Natural killer cell (primary cell): ENCODE measurements around the gene MAP3K14. TPM values are rescaled to one million over a fixed set of nuclear protein-coding genes. Genes with fewer than 3 reads are reported as not detected.
A peak's percentile ranks its signal among the peaks of the same experiment; 100 is the strongest.

ENCODE experiments used
- ATAC-seq, 3 donors: fragments of 150-1000 bp in 2 of 3; fragments of 200-7000 bp in 1 of 3; cut with Tn5 transposase; 1 replicate in 1 of 3; 2 replicates in 2 of 3; pipeline ENCODE4 v1.10.0; 2021; ENCODE audit warnings: mild to moderate bottlenecking in 2 of 3, moderate library complexity in 2 of 3
- DNase-seq, 2 donors: peaks; one replicate each; pipeline versions ENCODE4 v3.0.0 to v3.0.0-alpha.2; 2013 to 2021; ENCODE audit warnings: mixed read lengths in 1 of 2
- H3K27ac ChIP-seq: one replicate; pipeline ENCODE4 v1.5.1; 2013; ENCODE audit warnings: mild to moderate bottlenecking, low read length
- H3K27me3 ChIP-seq: one replicate; pipeline ENCODE4 v1.6.1; 2013; ENCODE audit warnings: low read length; ENCODE audit not compliant: control insufficient read depth, insufficient read depth
- H3K36me3 ChIP-seq: one replicate; pipeline ENCODE4 v1.6.1; 2013; ENCODE audit warnings: low read length; ENCODE audit not compliant: control insufficient read depth, insufficient read depth
- H3K4me1 ChIP-seq: one replicate; pipeline ENCODE4 v1.6.1; 2013; ENCODE audit warnings: low read length; ENCODE audit not compliant: control insufficient read depth, insufficient read depth
- H3K4me3 ChIP-seq: one replicate; pipeline ENCODE4 v1.5.1; 2013; ENCODE audit warnings: low read length
- H3K9me3 ChIP-seq: one replicate; pipeline ENCODE4 v1.6.1; 2013; ENCODE audit warnings: low read length; ENCODE audit not compliant: control insufficient read depth, insufficient read depth
- H3K27ac Mint-ChIP-seq, 2 donors: one replicate each; pipeline ENCODE4 v1.8.0; 2022; ENCODE audit warnings: mild to moderate bottlenecking in 2 of 2, mixed read lengths in 2 of 2, moderate library complexity in 1 of 2
- H3K27me3 Mint-ChIP-seq, 2 donors: one replicate each; pipeline ENCODE4 v1.8.0; 2022; ENCODE audit warnings: low read depth in 2 of 2, mixed read lengths in 2 of 2
- H3K36me3 Mint-ChIP-seq: one replicate; pipeline ENCODE4 v1.8.0; 2022; ENCODE audit warnings: mixed read lengths
- H3K4me1 Mint-ChIP-seq, 2 donors: one replicate each; pipeline ENCODE4 v1.8.0; 2022; ENCODE audit warnings: mixed read lengths in 2 of 2
- H3K4me3 Mint-ChIP-seq: one replicate; pipeline ENCODE4 v1.8.0; 2022; ENCODE audit warnings: mild to moderate bottlenecking, moderate library complexity, mixed read lengths
- H3K9me3 Mint-ChIP-seq, 2 donors: one replicate each; pipeline ENCODE4 v1.8.0; 2022; ENCODE audit warnings: mixed read lengths in 2 of 2
- CTCF ChIP-seq: fragments of 200-600 bp; IDR thresholded peaks from one replicate; pipeline ENCODE4 v1.8.0; 2022; ENCODE audit warnings: antibody characterized with exemption
- WGBS: methylation state at CpG from one replicate; pipeline ENCODE4 v1.1.7; 2013; ENCODE audit warnings: missing lambda C conversion rate; ENCODE audit not compliant: insufficient coverage; 5-methylcytosine and 5-hydroxymethylcytosine counted together
- intact Hi-C: fragments of 100-400 bp; cut with micrococcal nuclease; formaldehyde crosslinking; loops from one replicate; pipeline ENCODE4 v1.14.2; 2022
- total RNA-seq, 4 donors: library from RNA; stranded (reverse); fragments of 120-200 nt in 1 of 4; gene quantifications; one replicate each; pipeline versions ENCODE4 v1.2.3 to v1.2.4, GENCODE V29; 2013 to 2022

Gene MAP3K14
- total RNA-seq, 3 donors from 2014 or later (not counting 1 experiment from before 2014, with no cell fraction given): 28.0 to 31.9 (median 31.6) TPM

GRCh38 chr17:45336390-45337182 is 19.8 kb upstream of the MAP3K14 start:
- 95% methylated on average over 9 of the region's 9 CpGs for WGBS
- H3K4me1 ChIP-seq: peaks cover 10% of the 10 kb centered on the region
- peaks cover 0 to 5% of the 10 kb centered on the region in 2 donors for H3K4me1 Mint-ChIP-seq

GRCh38 chr17:45335721-45336120 is 18.9 kb upstream of the MAP3K14 start:
- H3K27me3 ChIP-seq: no peaks in the 10 kb centered on the region
- H3K4me3 Mint-ChIP-seq: no peak overlapping the region
- WGBS: 94% methylated on average over 5 of the region's 5 CpGs
- H3K9me3 ChIP-seq: no peaks in the 10 kb centered on the region
- H3K27ac ChIP-seq: no peak overlapping the region
- H3K27ac Mint-ChIP-seq: no peak overlapping the region
- no peak for DNase-seq
- H3K4me1 Mint-ChIP-seq: peaks cover 0 to 5% of the 10 kb centered on the region in 2 donors
- intact Hi-C loops: no loop called here
- no peaks in the 10 kb centered on the region for H3K36me3 Mint-ChIP-seq
- peaks cover 10% of the 10 kb centered on the region for H3K4me1 ChIP-seq
- H3K4me3 ChIP-seq: no peak overlapping the region
- no peaks in the 10 kb centered on the region for H3K27me3 Mint-ChIP-seq
- H3K9me3 Mint-ChIP-seq: no peaks in the 10 kb centered on the region
- no peak for TF ChIP-seq CTCF
- no peak for ATAC-seq
- H3K36me3 ChIP-seq: no peaks in the 10 kb centered on the region

More at GRCh38 chr17:45336390-45337182, 19.8 kb upstream of the MAP3K14 start:
- Mint-ChIP-seq H3K9me3 (no peaks in the 10 kb centered on the region), H3K4me3 (no peak overlapping the region), H3K27ac (no peak overlapping the region), H3K36me3 (no peaks in the 10 kb centered on the region), H3K27me3 (no peaks in the 10 kb centered on the region)
- Histone ChIP-seq H3K9me3 (no peaks in the 10 kb centered on the region), H3K4me3 (no peak overlapping the region), H3K27me3 (no peaks in the 10 kb centered on the region), H3K36me3 (no peaks in the 10 kb centered on the region), H3K27ac (no peak overlapping the region)
- intact Hi-C loops: no loop called here
- no peak for TF ChIP-seq CTCF
- ATAC-seq: no peak
- DNase-seq: no peak

GRCh38 chr17:45334701-45335677 is 18.2 kb upstream of the MAP3K14 start:
- Mint-ChIP-seq H3K4me1 (peaks cover 0 to 6% of the 10 kb centered on the region in 2 donors), H3K9me3 (no peaks in the 10 kb centered on the region), H3K36me3 (no peaks in the 10 kb centered on the region), H3K27ac (no peak overlapping the region), H3K27me3 (no peaks in the 10 kb centered on the region), H3K4me3 (no peak overlapping the region)
- peak in 1 of 2 donors; percentile 3 for DNase-seq
- no peak for TF ChIP-seq CTCF
- peaks cover 10% of the 10 kb centered on the region for H3K4me1 ChIP-seq
- no peak for ATAC-seq
- intact Hi-C loops: no loop called here
- WGBS: 89% methylated on average over 10 of the region's 11 CpGs
- no peak overlapping the region for H3K4me3 ChIP-seq
- no peak overlapping the region for H3K27ac ChIP-seq
- no peaks in the 10 kb centered on the region for H3K36me3 ChIP-seq
- no peaks in the 10 kb centered on the region for H3K9me3 ChIP-seq
- H3K27me3 ChIP-seq: no peaks in the 10 kb centered on the region
